Measurements from ENCODE around the gene RRAS2. TPM values are rescaled to one million over a fixed set of nuclear protein-coding genes. Genes with fewer than 3 reads are reported as not detected.

Gene RRAS2
- total and polyA plus RNA-seq, 3 donors from 2014 or later = 37.3 to 62.6 (median 57.4) TPM

- no peak for DNase-seq
- intact Hi-C loops (cut with DNase I; ENCODE audit: low total_unique reads) = no loop called here
- Histone ChIP-seq H3K36me3 (ENCODE audit: low read depth, missing control alignments) (no peaks in the 10 kb centered on the region), H3K27me3 (no peaks in the 10 kb centered on the region), H3K9me3 (no peaks in the 10 kb centered on the region), H3K4me1 (peaks cover 4% of the 10 kb centered on the region), H3K4me3 (no peak overlapping the region), H3K27ac (no peak overlapping the region)
- no peak for TF ChIP-seq CTCF (IDR thresholded peaks at IDR 0.05)
- no peak for TF ChIP-seq POLR2A (IDR thresholded peaks at IDR 0.05)
- WGBS, 2 donors = 62 to 71% methylated on average over 5 of the region's 5 CpGs
Measured at GRCh38 chr11:14251754-14252153, 107.2 kb downstream of the RRAS2 start.

- Histone ChIP-seq H3K4me3 (no peak overlapping the region), H3K4me1 (peaks cover 4% of the 10 kb centered on the region), H3K27me3 (no peaks in the 10 kb centered on the region), H3K27ac (no peak overlapping the region), H3K9me3 (no peaks in the 10 kb centered on the region), H3K36me3 (ENCODE audit: low read depth, missing control alignments) (no peaks in the 10 kb centered on the region)
- intact Hi-C loops (cut with DNase I; ENCODE audit: low total_unique reads) = loop anchor here (10.0 kb wide), 1 partner anchor 295 kb away; no protein-coding TSS in a partner anchor
- WGBS, 2 donors = 24 to 31% methylated on average over 6 to 10 of the region's 10 CpGs
- DNase-seq = peak; percentile 65
- TF ChIP-seq CTCF (IDR thresholded peaks at IDR 0.05) = peak; percentile 55 to 89 (median 89)
- TF ChIP-seq POLR2A (IDR thresholded peaks at IDR 0.05) = no peak
Measured at GRCh38 chr11:14249121-14249963, 109.6 kb downstream of the RRAS2 start.

GRCh38 chr11:14248580-14248981 is 110.4 kb downstream of the RRAS2 start:
- intact Hi-C loops (cut with DNase I; ENCODE audit: low total_unique reads) = loop anchor here (10.0 kb wide), 1 partner anchor 294 kb away; no protein-coding TSS in a partner anchor
- Histone ChIP-seq H3K27ac (no peak overlapping the region), H3K9me3 (no peaks in the 10 kb centered on the region), H3K36me3 (ENCODE audit: low read depth, missing control alignments) (no peaks in the 10 kb centered on the region), H3K27me3 (no peaks in the 10 kb centered on the region), H3K4me3 (no peak overlapping the region), H3K4me1 (peaks cover 4% of the 10 kb centered on the region)
- TF ChIP-seq CTCF (IDR thresholded peaks at IDR 0.05) (no peak), POLR2A (IDR thresholded peaks at IDR 0.05) (no peak)
- peak; percentile 26 for DNase-seq
- WGBS, 2 donors = 52 to 57% methylated on average over 5 of the region's 5 CpGs

GRCh38 chr11:14245444-14245843 is 113.5 kb downstream of the RRAS2 start:
- H3K4me1 ChIP-seq = peaks cover 4% of the 10 kb centered on the region
- no peak for TF ChIP-seq CTCF (IDR thresholded peaks at IDR 0.05)
- TF ChIP-seq POLR2A (IDR thresholded peaks at IDR 0.05) = no peak
- no peak for DNase-seq
- 100% methylated on average over 1 to 2 of the region's 2 CpGs for WGBS, 2 donors
- no peaks in the 10 kb centered on the region for H3K36me3 ChIP-seq (ENCODE audit: low read depth, missing control alignments)
- H3K9me3 ChIP-seq = no peaks in the 10 kb centered on the region
- intact Hi-C loops (cut with DNase I; ENCODE audit: low total_unique reads) = loop anchor here (10.0 kb wide), 1 partner anchor 291 kb away; no protein-coding TSS in a partner anchor
- no peak overlapping the region for H3K27ac ChIP-seq
- H3K27me3 ChIP-seq = no peaks in the 10 kb centered on the region
- no peak overlapping the region for H3K4me3 ChIP-seq
